Measurements from ENCODE around the gene ADD2. TPM values are rescaled to one million over a fixed set of nuclear protein-coding genes. Genes with fewer than 3 reads are reported as not detected.

Gene ADD2
- total RNA-seq, 4 donors from 2014 or later = 1.9 to 6.5 (median 3.1) TPM

DNA sequence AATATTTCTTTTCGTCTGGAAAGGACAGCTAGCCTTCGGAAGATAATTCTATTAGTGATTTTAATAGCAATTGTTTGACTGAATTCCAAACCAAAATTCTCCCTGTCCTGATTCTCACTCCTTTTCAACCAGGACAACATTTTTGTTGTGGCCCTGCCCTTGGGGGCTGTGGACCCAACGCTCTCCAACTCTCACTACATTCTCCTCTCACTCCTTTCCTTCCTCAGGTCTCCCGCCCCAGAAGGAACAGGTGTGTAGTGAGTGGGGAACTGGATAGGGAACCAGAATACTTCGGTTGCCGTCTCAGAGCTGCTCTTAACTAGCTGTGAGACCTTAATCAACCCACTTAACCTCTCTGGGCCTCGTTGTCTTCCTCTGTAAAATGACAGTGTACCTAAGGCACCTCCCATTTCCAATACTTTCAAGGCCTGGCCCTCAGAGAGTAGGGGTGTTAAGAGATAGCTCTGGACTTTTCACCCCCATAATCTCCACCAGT is 638 bp upstream of the ADD2 start:
- no peaks in the 10 kb centered on the region for H3K27me3 ChIP-seq
- no peaks in the 10 kb centered on the region for H3K36me3 ChIP-seq
- WGBS, 2 donors = 66 to 73% methylated on average over 7 of the region's 7 CpGs
- no peak overlapping the region for H3K27ac ChIP-seq
- intact Hi-C loops (cut with DNase I) = no loop called here
- TF ChIP-seq, protein P1, sequence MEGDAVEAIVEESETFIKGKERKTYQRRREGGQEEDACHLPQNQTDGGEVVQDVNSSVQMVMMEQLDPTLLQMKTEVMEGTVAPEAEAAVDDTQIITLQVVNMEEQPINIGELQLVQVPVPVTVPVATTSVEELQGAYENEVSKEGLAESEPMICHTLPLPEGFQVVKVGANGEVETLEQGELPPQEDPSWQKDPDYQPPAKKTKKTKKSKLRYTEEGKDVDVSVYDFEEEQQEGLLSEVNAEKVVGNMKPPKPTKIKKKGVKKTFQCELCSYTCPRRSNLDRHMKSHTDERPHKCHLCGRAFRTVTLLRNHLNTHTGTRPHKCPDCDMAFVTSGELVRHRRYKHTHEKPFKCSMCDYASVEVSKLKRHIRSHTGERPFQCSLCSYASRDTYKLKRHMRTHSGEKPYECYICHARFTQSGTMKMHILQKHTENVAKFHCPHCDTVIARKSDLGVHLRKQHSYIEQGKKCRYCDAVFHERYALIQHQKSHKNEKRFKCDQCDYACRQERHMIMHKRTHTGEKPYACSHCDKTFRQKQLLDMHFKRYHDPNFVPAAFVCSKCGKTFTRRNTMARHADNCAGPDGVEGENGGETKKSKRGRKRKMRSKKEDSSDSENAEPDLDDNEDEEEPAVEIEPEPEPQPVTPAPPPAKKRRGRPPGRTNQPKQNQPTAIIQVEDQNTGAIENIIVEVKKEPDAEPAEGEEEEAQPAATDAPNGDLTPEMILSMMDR (IDR thresholded peaks at IDR 0.05) = no peak
- no peak for TF ChIP-seq POLR2A (IDR thresholded peaks at IDR 0.05)
- H3K4me3 ChIP-seq (replicated peaks in 1 of 3) = no peak overlapping the region
- peaks cover 9 to 11% of the 10 kb centered on the region in 2 donors for H3K4me1 ChIP-seq
- H3K9me3 ChIP-seq = no peaks in the 10 kb centered on the region
- DNase-seq = no peak

DNA sequence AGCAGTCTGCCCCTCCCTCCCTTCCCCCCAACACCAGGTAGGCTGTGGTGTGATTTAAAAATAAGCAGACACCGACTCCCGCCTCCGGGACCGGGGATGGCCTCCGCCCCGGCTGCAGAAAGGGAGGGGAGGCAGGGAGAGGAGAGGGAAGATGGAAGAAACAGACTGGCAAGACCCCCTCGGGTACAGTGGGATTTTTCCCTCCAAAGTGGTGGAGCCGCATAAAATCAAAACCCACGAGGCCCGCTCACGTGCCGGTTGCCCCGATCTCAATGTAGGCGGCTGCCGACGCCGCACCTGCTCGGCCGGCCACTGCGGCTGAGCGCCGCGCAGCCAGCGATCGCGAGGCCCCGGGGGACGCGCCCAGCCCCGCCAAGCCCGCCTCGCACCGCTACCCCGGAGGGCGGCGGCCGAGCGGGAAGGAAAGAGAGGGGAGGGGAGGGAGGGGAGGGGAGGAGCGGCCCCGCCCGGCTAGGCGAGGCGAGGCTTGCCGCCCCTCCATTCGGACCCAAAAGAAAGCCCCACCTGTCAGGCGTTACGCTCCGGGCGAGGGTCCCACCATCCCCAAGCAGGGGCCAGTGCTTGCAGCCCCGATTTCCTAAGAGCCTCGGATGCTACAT is 811 bp downstream of the ADD2 start:
- TF ChIP-seq POLR2A (IDR thresholded peaks at IDR 0.05) = no peak
- TF ChIP-seq, protein P1 (IDR thresholded peaks at IDR 0.05) = no peak
- intact Hi-C loops (cut with DNase I) = no loop called here
- peak; percentile 3 to 7 for DNase-seq
- no peaks in the 10 kb centered on the region for H3K36me3 ChIP-seq
- H3K4me1 ChIP-seq = peaks cover 9 to 11% of the 10 kb centered on the region in 2 donors
- peak overlapping the region in 2 of 3 donors; percentile 32 to 43 for H3K4me3 ChIP-seq (replicated peaks in 1 of 3)
- WGBS, 2 donors = 4 to 6% methylated on average over 7 to 11 of the region's 51 CpGs
- H3K9me3 ChIP-seq = no peaks in the 10 kb centered on the region
- H3K27ac ChIP-seq = no peak overlapping the region
- H3K27me3 ChIP-seq = no peaks in the 10 kb centered on the region

DNA sequence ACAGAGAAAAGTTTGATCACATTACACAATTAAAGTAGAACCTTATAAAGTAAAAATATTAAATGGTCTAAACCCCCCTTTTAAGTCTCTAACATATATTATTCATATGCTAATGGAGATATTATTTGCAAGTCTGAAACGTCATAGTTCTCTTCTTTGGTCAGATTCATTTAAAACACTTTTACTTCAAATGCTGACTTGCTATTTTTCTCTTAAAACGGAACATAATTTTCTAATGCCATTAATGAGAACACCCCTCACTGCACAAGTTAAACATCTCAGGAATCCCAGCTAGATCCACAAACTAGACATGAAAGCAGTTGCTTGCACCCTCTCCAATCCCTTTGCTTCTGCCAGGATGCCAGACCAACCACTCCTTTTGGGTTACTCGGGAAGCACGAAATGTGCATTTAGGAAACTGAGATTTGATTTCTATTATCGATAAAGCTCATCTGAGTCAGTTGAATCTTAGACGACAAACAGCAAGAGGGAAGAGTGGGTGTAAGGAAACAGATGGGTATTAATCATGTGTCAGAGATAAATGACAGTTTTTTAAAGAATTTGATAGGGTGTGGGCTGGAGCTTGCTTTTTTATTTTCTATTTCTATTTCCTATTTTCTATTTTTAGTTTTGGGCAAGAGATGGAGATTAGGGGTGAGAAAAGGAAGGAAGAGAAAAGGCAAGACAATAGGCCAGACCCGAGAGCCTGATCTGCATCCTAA is 1.5 kb downstream of the ADD2 start:
- Histone ChIP-seq H3K4me1 (peaks cover 9 to 11% of the 10 kb centered on the region in 2 donors), H3K9me3 (no peaks in the 10 kb centered on the region), H3K36me3 (no peaks in the 10 kb centered on the region), H3K4me3 (replicated peaks in 1 of 3) (peak overlapping the region in 1 of 3 donors; percentile 43), H3K27me3 (no peaks in the 10 kb centered on the region), H3K27ac (no peak overlapping the region)
- WGBS, 2 donors = 50 to 58% methylated on average over 7 of the region's 7 CpGs
- TF ChIP-seq, protein P1 (IDR thresholded peaks at IDR 0.05) = no peak
- no peak for TF ChIP-seq POLR2A (IDR thresholded peaks at IDR 0.05)
- DNase-seq = no peak
- intact Hi-C loops (cut with DNase I) = no loop called here

DNA sequence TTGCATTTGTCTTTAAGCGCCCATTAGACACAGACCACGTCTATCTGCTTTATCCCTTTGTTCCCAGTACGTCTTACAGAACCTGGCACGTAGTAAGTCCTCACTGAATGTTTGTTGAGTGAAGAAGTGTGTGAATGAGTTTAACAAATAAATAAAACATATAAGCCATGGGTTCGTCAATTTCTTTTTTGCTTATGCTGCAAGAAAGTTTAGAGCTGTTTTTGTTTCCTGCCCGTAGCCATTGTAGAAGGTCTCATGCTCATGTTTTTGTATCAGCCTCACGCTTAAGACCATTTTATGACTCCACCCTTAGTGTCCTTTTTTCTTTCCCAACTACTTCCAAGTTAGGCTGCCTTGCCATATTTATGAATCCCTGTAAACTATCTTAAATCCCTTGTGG is 2.5 kb downstream of the ADD2 start:
- no peak for TF ChIP-seq POLR2A (IDR thresholded peaks at IDR 0.05)
- TF ChIP-seq, protein P1 (IDR thresholded peaks at IDR 0.05) = no peak
- Histone ChIP-seq H3K4me1 (peaks cover 9 to 11% of the 10 kb centered on the region in 2 donors), H3K36me3 (no peaks in the 10 kb centered on the region), H3K27me3 (no peaks in the 10 kb centered on the region), H3K27ac (no peak overlapping the region), H3K4me3 (replicated peaks in 1 of 3) (no peak overlapping the region), H3K9me3 (no peaks in the 10 kb centered on the region)
- 92 to 95% methylated on average over 7 of the region's 7 CpGs for WGBS, 2 donors
- intact Hi-C loops (cut with DNase I) = no loop called here
- DNase-seq = no peak

DNA sequence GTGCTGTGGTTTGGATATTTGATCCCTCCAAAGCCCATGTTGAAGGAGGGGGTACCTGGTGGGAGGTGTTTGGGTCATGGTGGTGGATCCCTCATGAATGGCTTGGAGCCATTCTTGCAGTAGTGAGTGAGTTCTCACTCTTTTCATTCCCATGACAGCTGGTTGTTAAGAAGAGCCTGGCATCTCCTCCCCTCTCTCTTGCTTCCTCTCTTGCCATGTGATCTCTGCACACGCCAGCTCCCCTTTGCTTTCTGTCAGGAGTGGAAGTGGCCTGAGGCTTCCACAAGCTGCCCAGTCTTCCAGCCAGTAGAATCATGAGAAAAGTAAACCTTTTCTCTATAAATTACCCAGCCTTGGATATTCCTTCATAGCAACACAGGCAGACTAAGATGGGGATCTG is 8.6 kb downstream of the ADD2 start:
- TF ChIP-seq, protein P1 (IDR thresholded peaks at IDR 0.05) = no peak
- no peak for TF ChIP-seq POLR2A (IDR thresholded peaks at IDR 0.05)
- H3K9me3 ChIP-seq = no peaks in the 10 kb centered on the region
- no peak for DNase-seq
- no peaks in the 10 kb centered on the region for H3K36me3 ChIP-seq
- no peak overlapping the region for H3K27ac ChIP-seq
- no peaks in the 10 kb centered on the region for H3K4me1 ChIP-seq
- 95 to 96% methylated on average over 1 of the region's 1 CpG for WGBS, 2 donors
- H3K4me3 ChIP-seq (replicated peaks in 1 of 3) = no peak overlapping the region
- intact Hi-C loops (cut with DNase I) = no loop called here
- H3K27me3 ChIP-seq = no peaks in the 10 kb centered on the region

Measured in thyroid gland (tissue), 4 donors.